BLaER1 treated with 17β-estradiol and CSF1 and Interleukin-3, amounts not matched to agents 10 nM and 100 nM (cell line): ENCODE measurements around the gene ASCL2.
"Not testable (repeated sequence)": the region's sequence is repeated elsewhere in the genome, so short reads cannot be mapped to it uniquely, and the experiment has no call there.

ENCODE experiments used
- H3K27ac ChIP-seq, 11 experiments: shearing (Covaris generic); formaldehyde crosslinking; 2 replicates each; pipeline ENCODE4 v1.8.1; 2022
- H3K27me3 ChIP-seq, 11 experiments: shearing (Covaris generic); formaldehyde crosslinking; 2 replicates each; pipeline ENCODE4 v1.8.1; 2022
- H3K36me3 ChIP-seq, 11 experiments: shearing (Covaris generic); formaldehyde crosslinking; 2 replicates each; pipeline ENCODE4 v1.8.1; 2022
- H3K4me1 ChIP-seq, 10 experiments: shearing (Covaris generic); formaldehyde crosslinking; 2 replicates each; pipeline ENCODE4 v1.8.1; 2022
- H3K4me2 ChIP-seq, 11 experiments: shearing (Covaris generic); formaldehyde crosslinking; 2 replicates each; pipeline ENCODE4 v1.8.1; 2022
- H3K4me3 ChIP-seq, 10 experiments: shearing (Covaris generic); formaldehyde crosslinking; 2 replicates each; pipeline ENCODE4 v1.8.1; 2022
- H3K9ac ChIP-seq, 11 experiments: shearing (Covaris generic); formaldehyde crosslinking; 2 replicates each; pipeline ENCODE4 v1.8.1; 2022
- H3K9me3 ChIP-seq, 11 experiments: shearing (Covaris generic); formaldehyde crosslinking; replicated peaks in 1 of 11; 2 replicates each; pipeline ENCODE4 v1.8.1; 2022
- H4K20me1 ChIP-seq, 11 experiments: shearing (Covaris generic); formaldehyde crosslinking; 2 replicates each; pipeline ENCODE4 v1.8.1; 2022
- Cebpa-rat ChIP-seq, 11 experiments: shearing (Covaris generic); IDR thresholded peaks; 2 replicates each; pipeline ENCODE4 v1.8.1; 2022

Gene ASCL2

GRCh38 chr11:2289859-2290258, 19.5 kb upstream of the ASCL2 start:
- no peak overlapping the region for H3K27ac ChIP-seq
- peaks cover 0 to 7% (median 0%) of the 10 kb centered on the region in 11 experiments; a peak in 4 of 22 replicates for H3K27me3 ChIP-seq

GRCh38 chr11:2289350-2289749, 19.0 kb upstream of the ASCL2 start:
- H3K4me2 ChIP-seq: no peak overlapping the region
- no peak overlapping the region for H3K9ac ChIP-seq
- H3K36me3 ChIP-seq: no peaks in the 10 kb centered on the region
- H3K4me3 ChIP-seq: no peak overlapping the region
- no peak for TF ChIP-seq Cebpa-rat (IDR thresholded peaks at IDR 0.05)
- peaks cover 0 to 7% (median 0%) of the 10 kb centered on the region in 11 experiments; a peak in 6 of 22 replicates for H4K20me1 ChIP-seq
- H3K9me3 ChIP-seq: no peaks in the 10 kb centered on the region
- H3K4me1 ChIP-seq: peaks cover 0 to 20% (median 4%) of the 10 kb centered on the region in 10 experiments; a peak in 10 of 20 replicates
- no peak overlapping the region for H3K27ac ChIP-seq
- peaks cover 0 to 5% (median 0%) of the 10 kb centered on the region in 11 experiments; a peak in 4 of 22 replicates for H3K27me3 ChIP-seq

More at GRCh38 chr11:2289859-2290258, 19.5 kb upstream of the ASCL2 start:
- H3K4me2 ChIP-seq: no peak overlapping the region
- TF ChIP-seq Cebpa-rat (IDR thresholded peaks at IDR 0.05): no peak
- H3K36me3 ChIP-seq: no peaks in the 10 kb centered on the region
- H3K4me3 ChIP-seq: no peak overlapping the region
- H3K4me1 ChIP-seq: peaks cover 0 to 20% (median 4%) of the 10 kb centered on the region in 10 experiments; a peak in 10 of 20 replicates
- no peak overlapping the region for H3K9ac ChIP-seq
- peaks cover 0 to 12% (median 0%) of the 10 kb centered on the region in 11 experiments; a peak in 6 of 22 replicates for H4K20me1 ChIP-seq
- no peaks in the 10 kb centered on the region for H3K9me3 ChIP-seq

- Histone ChIP-seq H4K20me1 (0 out of 22 replicates have a peak, but pooled peaks cover 0 to 6% (median 0%) of the 10 kb centered on the region in 11 experiments), H3K9me3 (peaks cover 0 to 11% (median 6%) of the 10 kb centered on the region in 11 experiments; a peak in 7 of 22 replicates), H3K27ac (no peak overlapping the region), H3K27me3 (no peaks in the 10 kb centered on the region; a peak in 1 of 22 replicates), H3K4me1 (peaks cover 0 to 11% (median 4%) of the 10 kb centered on the region in 10 experiments; a peak in 10 of 20 replicates), H3K4me3 (no peak overlapping the region), H3K36me3 (no peaks in the 10 kb centered on the region), H3K9ac (no peak overlapping the region), H3K4me2 (peak overlapping the region in 5 of 11 experiments; percentile 9 to 50 (median 24); a peak in 4 of 22 replicates)
- TF ChIP-seq Cebpa-rat (IDR thresholded peaks at IDR 0.05): no peak
Measured at GRCh38 chr11:2287091-2287490, 16.7 kb upstream of the ASCL2 start.

- peaks cover 0 to 12% (median 6%) of the 10 kb centered on the region in 11 experiments; a peak in 7 of 22 replicates for H3K9me3 ChIP-seq
- H4K20me1 ChIP-seq, H3K27ac ChIP-seq, H3K27me3 ChIP-seq, H3K4me3 ChIP-seq, H3K9ac ChIP-seq, H3K4me2 ChIP-seq, H3K36me3 ChIP-seq: not testable (repeated sequence)
- peaks cover 0 to 11% (median 4%) of the 10 kb centered on the region in 10 experiments; a peak in 10 of 20 replicates for H3K4me1 ChIP-seq
Measured at GRCh38 chr11:2286350-2286749, 16.0 kb upstream of the ASCL2 start.

GRCh38 chr11:2280208-2280607, 9.8 kb upstream of the ASCL2 start:
- TF ChIP-seq Cebpa-rat (IDR thresholded peaks at IDR 0.05): no peak
- Histone ChIP-seq H3K4me3 (no peak overlapping the region), H3K4me1 (peaks cover 0 to 19% (median 7%) of the 10 kb centered on the region in 10 experiments; a peak in 10 of 20 replicates), H4K20me1 (no peaks in the 10 kb centered on the region; a peak in 1 of 22 replicates), H3K4me2 (no peak overlapping the region), H3K27me3 (peaks cover 0 to 19% (median 12%) of the 10 kb centered on the region in 11 experiments; a peak in 13 of 22 replicates), H3K27ac (no peak overlapping the region), H3K9ac (no peak overlapping the region), H3K9me3 (peaks cover 4 to 23% (median 14%) of the 10 kb centered on the region in 11 experiments; a peak in 17 of 22 replicates), H3K36me3 (no peaks in the 10 kb centered on the region)

GRCh38 chr11:2277933-2278523, 7.6 kb upstream of the ASCL2 start:
- peak overlapping the region in 5 of 11 experiments; percentile 37 to 72 (median 56); a peak in 8 of 22 replicates for H3K4me2 ChIP-seq
- no peaks in the 10 kb centered on the region for H3K36me3 ChIP-seq

GRCh38 chr11:2277008-2277346, 6.6 kb upstream of the ASCL2 start:
- no peak overlapping the region for H3K4me3 ChIP-seq
- H3K4me2 ChIP-seq: peak overlapping the region in 6 of 11 experiments; percentile 13 to 71 (median 55); a peak in 9 of 22 replicates

More at GRCh38 chr11:2277933-2278523, 7.6 kb upstream of the ASCL2 start:
- H3K4me3 ChIP-seq: no peak overlapping the region
- no peak for TF ChIP-seq Cebpa-rat (IDR thresholded peaks at IDR 0.05)
- H3K4me1 ChIP-seq: peaks cover 0 to 19% (median 7%) of the 10 kb centered on the region in 10 experiments; a peak in 10 of 20 replicates
- peaks cover 4 to 28% (median 12%) of the 10 kb centered on the region in 11 experiments; a peak in 18 of 22 replicates for H3K9me3 ChIP-seq
- no peak overlapping the region for H3K27ac ChIP-seq
- no peak overlapping the region; a peak in 1 of 22 replicates for H3K9ac ChIP-seq
- H3K27me3 ChIP-seq: peaks cover 4 to 41% (median 34%) of the 10 kb centered on the region in 11 experiments; a peak in 19 of 22 replicates
- H4K20me1 ChIP-seq: no peaks in the 10 kb centered on the region; a peak in 1 of 22 replicates

GRCh38 chr11:2276280-2277007, 6.1 kb upstream of the ASCL2 start:
- no peak overlapping the region for H3K9ac ChIP-seq
- H4K20me1 ChIP-seq: peaks cover 0 to 4% (median 0%) of the 10 kb centered on the region in 11 experiments; a peak in 1 of 22 replicates
- H3K36me3 ChIP-seq: no peaks in the 10 kb centered on the region
- H3K4me1 ChIP-seq: peaks cover 0 to 19% (median 7%) of the 10 kb centered on the region in 10 experiments; a peak in 10 of 20 replicates
- H3K9me3 ChIP-seq: peaks cover 0 to 27% (median 9%) of the 10 kb centered on the region in 11 experiments; a peak in 14 of 22 replicates
- no peak for TF ChIP-seq Cebpa-rat (IDR thresholded peaks at IDR 0.05)
- peak overlapping the region in 6 of 11 experiments; percentile 13 to 71 (median 55); a peak in 8 of 22 replicates for H3K4me2 ChIP-seq
- no peak overlapping the region for H3K4me3 ChIP-seq
- peaks cover 4 to 57% (median 50%) of the 10 kb centered on the region in 11 experiments; a peak in 21 of 22 replicates for H3K27me3 ChIP-seq
- peak overlapping the region in 2 of 11 experiments; percentile 11 to 33; a peak in 2 of 22 replicates for H3K27ac ChIP-seq

More at GRCh38 chr11:2277008-2277346, 6.6 kb upstream of the ASCL2 start:
- no peak for TF ChIP-seq Cebpa-rat (IDR thresholded peaks at IDR 0.05)
- H3K36me3 ChIP-seq: no peaks in the 10 kb centered on the region
- no peak overlapping the region for H3K9ac ChIP-seq
- H4K20me1 ChIP-seq: peaks cover 0 to 3% (median 0%) of the 10 kb centered on the region in 11 experiments; a peak in 1 of 22 replicates
- peak overlapping the region in 3 of 11 experiments; percentile 11 to 33 (median 27); a peak in 4 of 22 replicates for H3K27ac ChIP-seq
- peaks cover 0 to 19% (median 7%) of the 10 kb centered on the region in 10 experiments; a peak in 10 of 20 replicates for H3K4me1 ChIP-seq
- H3K27me3 ChIP-seq: peaks cover 4 to 51% (median 45%) of the 10 kb centered on the region in 11 experiments; a peak in 21 of 22 replicates
- peaks cover 0 to 23% (median 9%) of the 10 kb centered on the region in 11 experiments; a peak in 15 of 22 replicates for H3K9me3 ChIP-seq
